Measurements from ENCODE around the gene VAMP5.
A peak's percentile ranks its signal among the peaks of the same experiment; 100 is the strongest.
"Not testable (repeated sequence)": the region's sequence is repeated elsewhere in the genome, so short reads cannot be mapped to it uniquely, and the experiment has no call there.

Gene VAMP5

GRCh38 chr2:85550486-85550885, 33.7 kb upstream of the VAMP5 start:
- no peak for DNase-seq (ENCODE audit: low spot score)

- DNase-seq (ENCODE audit: low spot score) = peak; percentile 81
These were observed 32.2 kb upstream of the VAMP5 start for GRCh38 chr2:85551698-85552678.

GRCh38 chr2:85553184-85553583, 31.0 kb upstream of the VAMP5 start:
- no peak for DNase-seq (ENCODE audit: low spot score)

GRCh38 chr2:85554980-85555612, 29.1 kb upstream of the VAMP5 start:
- DNase-seq (ENCODE audit: low spot score) = no peak

- no peak for DNase-seq (ENCODE audit: low spot score)
These were observed 27.1 kb upstream of the VAMP5 start for GRCh38 chr2:85557130-85557529.

- no peak for DNase-seq (ENCODE audit: low spot score)
These were observed 26.1 kb upstream of the VAMP5 start for GRCh38 chr2:85558160-85558559.

GRCh38 chr2:85560403-85560726, 23.9 kb upstream of the VAMP5 start:
- not testable (repeated sequence) for DNase-seq (ENCODE audit: low spot score)

GRCh38 chr2:85560812-85561279, 23.4 kb upstream of the VAMP5 start:
- no peak for DNase-seq (ENCODE audit: low spot score)

GRCh38 chr2:85561280-85562212, 22.7 kb upstream of the VAMP5 start, which contains the start of gene GGCX:
Gene GGCX (minus strand): TSS chr2:85561493. CDS start chr2:85561428, 65 bp downstream.
- DNase-seq (ENCODE audit: low spot score) = peak; percentile 91

- no peak for DNase-seq (ENCODE audit: low spot score)
These were observed 20.1 kb upstream of the VAMP5 start for GRCh38 chr2:85564144-85564563.

- DNase-seq (ENCODE audit: low spot score) = no peak
These were observed 18.0 kb upstream of the VAMP5 start for GRCh38 chr2:85566265-85566664.

GRCh38 chr2:85575739-85576138, 8.5 kb upstream of the VAMP5 start:
- no peak for DNase-seq (ENCODE audit: low spot score)

GRCh38 chr2:85577063-85577385, 7.2 kb upstream of the VAMP5 start:
- DNase-seq (ENCODE audit: low spot score) = no peak

GRCh38 chr2:85577386-85578242, 6.6 kb upstream of the VAMP5 start, which contains the start of gene VAMP8:
Gene VAMP8 (plus strand): TSS chr2:85577586. CDS start chr2:85577647, 61 bp downstream.
- no peak for DNase-seq (ENCODE audit: low spot score)

- no peak for DNase-seq (ENCODE audit: low spot score)
These were observed 5.7 kb upstream of the VAMP5 start for GRCh38 chr2:85578243-85579180.

GRCh38 chr2:85579266-85579935, 4.8 kb upstream of the VAMP5 start:
- DNase-seq (ENCODE audit: low spot score) = no peak

- no peak for DNase-seq (ENCODE audit: low spot score)
These were observed 4.0 kb upstream of the VAMP5 start for GRCh38 chr2:85580206-85580605.

- DNase-seq (ENCODE audit: low spot score) = peak; percentile 79
These were observed 1.7 kb upstream of the VAMP5 start for GRCh38 chr2:85582492-85582891.

GRCh38 chr2:85583667-85584353, 421 bp upstream of the VAMP5 start:
- DNase-seq (ENCODE audit: low spot score) = no peak
